ENCODE data around the gene KIAA1328. TPM values are rescaled to one million over a fixed set of nuclear protein-coding genes. Genes with fewer than 3 reads are reported as not detected.
"Not testable (repeated sequence)": the region's sequence is repeated elsewhere in the genome, so short reads cannot be mapped to it uniquely, and the experiment has no call there.

KIAA1328 gene
- total and polyA plus RNA-seq, 3 experiments from 2014 or later = 6.6 to 8.3 (median 6.8) TPM

GRCh38 chr18:36813824-36814223 lies 15.1 kb upstream of the KIAA1328 start:
- POLR2A ChIA-PET = no interaction called here
- Histone ChIP-seq H3K27ac (ENCODE audit: low read depth, low read length) (no peak overlapping the region), H3K9me3 (ENCODE audit: low read length) (no peaks in the 10 kb centered on the region), H3K4me3 (ENCODE audit: low read length) (no peak overlapping the region), H3K27me3 (ENCODE audit: insufficient read depth, low read length, poor library complexity, severe bottlenecking) (no peaks in the 10 kb centered on the region), H3K36me3 (ENCODE audit: insufficient read depth, low read length) (peaks cover 13% of the 10 kb centered on the region), H3K4me1 (ENCODE audit: insufficient read depth, low read length) (peaks cover 5% of the 10 kb centered on the region)
- no peaks in the 10 kb centered on the region for H3K9me3 Mint-ChIP-seq
- CTCF ChIA-PET = interaction anchor here (4.1 kb wide), 1 partner anchor 15 kb away, joined by 17 read pairs; the partner anchor contains the start of genes KIAA1328 and TPGS2
- peaks cover 18 to 30% (median 26%) of the 10 kb centered on the region in 3 donors for H3K4me1 Mint-ChIP-seq
- peaks cover 0 to 72% (median 9%) of the 10 kb centered on the region in 3 donors for H3K36me3 Mint-ChIP-seq
- H3K4me3 Mint-ChIP-seq = no peak overlapping the region
- H3K27ac Mint-ChIP-seq = peak overlapping the region in 5 of 8 donors; percentile 40 to 64 (median 51)
- no peak for DNase-seq
- no peaks in the 10 kb centered on the region for H3K27me3 Mint-ChIP-seq

- Mint-ChIP-seq H3K4me3 (no peak overlapping the region), H3K9me3 (no peaks in the 10 kb centered on the region), H3K27me3 (no peaks in the 10 kb centered on the region), H3K36me3 (peaks cover 0 to 78% (median 9%) of the 10 kb centered on the region in 3 donors), H3K4me1 (peaks cover 16 to 29% (median 18%) of the 10 kb centered on the region in 3 donors), H3K27ac (peak overlapping the region in 2 of 8 donors; percentile 20 to 32)
- H3K27ac ChIP-seq (ENCODE audit: low read depth, low read length) = no peak overlapping the region
- peaks cover 13% of the 10 kb centered on the region for H3K36me3 ChIP-seq (ENCODE audit: insufficient read depth, low read length)
- ChIA-PET CTCF (no interaction called here), POLR2A (interaction anchor here (1.4 kb wide), 1 partner anchor 14 kb away, joined by 3 read pairs; the partner anchor contains the start of genes KIAA1328 and TPGS2)
- no peaks in the 10 kb centered on the region for H3K4me1 ChIP-seq (ENCODE audit: insufficient read depth, low read length)
- H3K4me3 ChIP-seq (ENCODE audit: low read length) = no peak overlapping the region
- no peaks in the 10 kb centered on the region for H3K27me3 ChIP-seq (ENCODE audit: insufficient read depth, low read length, poor library complexity, severe bottlenecking)
- no peak for DNase-seq
- no peaks in the 10 kb centered on the region for H3K9me3 ChIP-seq (ENCODE audit: low read length)
These were observed 13.9 kb upstream of the KIAA1328 start for GRCh38 chr18:36814994-36815393.

- peaks cover 0 to 74% (median 12%) of the 10 kb centered on the region in 3 donors for H3K36me3 Mint-ChIP-seq
- H3K27me3 ChIP-seq (ENCODE audit: insufficient read depth, low read length, poor library complexity, severe bottlenecking); H3K4me3 Mint-ChIP-seq; H3K4me3 ChIP-seq (ENCODE audit: low read length); H3K27ac Mint-ChIP-seq; POLR2A ChIA-PET; H3K4me1 ChIP-seq (ENCODE audit: insufficient read depth, low read length); CTCF ChIA-PET; H3K27ac ChIP-seq (ENCODE audit: low read depth, low read length); H3K9me3 Mint-ChIP-seq; H3K9me3 ChIP-seq (ENCODE audit: low read length); H3K27me3 Mint-ChIP-seq; DNase-seq: not testable (repeated sequence)
- peaks cover 13% of the 10 kb centered on the region for H3K36me3 ChIP-seq (ENCODE audit: insufficient read depth, low read length)
- H3K4me1 Mint-ChIP-seq = peaks cover 16 to 38% (median 18%) of the 10 kb centered on the region in 3 donors
These were observed 12.8 kb upstream of the KIAA1328 start for GRCh38 chr18:36816096-36816495.

GRCh38 chr18:36817039-36817438 lies 11.9 kb upstream of the KIAA1328 start:
- Histone ChIP-seq H3K36me3 (ENCODE audit: insufficient read depth, low read length) (peaks cover 13% of the 10 kb centered on the region), H3K9me3 (ENCODE audit: low read length) (no peaks in the 10 kb centered on the region), H3K27me3 (ENCODE audit: insufficient read depth, low read length, poor library complexity, severe bottlenecking) (no peaks in the 10 kb centered on the region), H3K4me1 (ENCODE audit: insufficient read depth, low read length) (no peaks in the 10 kb centered on the region), H3K27ac (ENCODE audit: low read depth, low read length) (no peak overlapping the region), H3K4me3 (ENCODE audit: low read length) (no peak overlapping the region)
- Mint-ChIP-seq H3K36me3 (peaks cover 0 to 74% (median 12%) of the 10 kb centered on the region in 3 donors), H3K27ac (peak overlapping the region in 1 of 8 donors; percentile 74), H3K4me1 (peaks cover 18 to 44% (median 19%) of the 10 kb centered on the region in 3 donors), H3K9me3 (no peaks in the 10 kb centered on the region), H3K4me3 (no peak overlapping the region), H3K27me3 (no peaks in the 10 kb centered on the region)
- ChIA-PET CTCF (interaction anchor here (2.6 kb wide), 1 partner anchor 12 kb away, joined by 11 read pairs; the partner anchor contains the start of genes KIAA1328 and TPGS2), POLR2A (no interaction called here)
- DNase-seq = no peak

GRCh38 chr18:36818652-36819051 lies 10.3 kb upstream of the KIAA1328 start:
- CTCF ChIA-PET = interaction anchor here (2.6 kb wide), 1 partner anchor 10 kb away, joined by 11 read pairs; the partner anchor contains the start of genes KIAA1328 and TPGS2

GRCh38 chr18:36819621-36820020 lies 9.3 kb upstream of the KIAA1328 start:
- peak overlapping the region in 1 of 8 donors; percentile 73 for H3K27ac Mint-ChIP-seq
- H3K4me3 ChIP-seq (ENCODE audit: low read length) = no peak overlapping the region
- H3K27ac ChIP-seq (ENCODE audit: low read depth, low read length) = no peak overlapping the region
- ChIA-PET CTCF (interaction anchor here (2.1 kb wide), 1 partner anchor 9 kb away, joined by 7 read pairs; the partner anchor contains the start of genes KIAA1328 and TPGS2), POLR2A (no interaction called here)
- no peaks in the 10 kb centered on the region for H3K9me3 ChIP-seq (ENCODE audit: low read length)
- H3K4me3 Mint-ChIP-seq = no peak overlapping the region
- no peaks in the 10 kb centered on the region for H3K27me3 ChIP-seq (ENCODE audit: insufficient read depth, low read length, poor library complexity, severe bottlenecking)
- H3K36me3 Mint-ChIP-seq = peaks cover 0 to 61% (median 8%) of the 10 kb centered on the region in 3 donors
- H3K4me1 Mint-ChIP-seq = peaks cover 4 to 39% (median 9%) of the 10 kb centered on the region in 3 donors
- H3K27me3 Mint-ChIP-seq = no peaks in the 10 kb centered on the region
- DNase-seq = no peak
- H3K9me3 Mint-ChIP-seq = no peaks in the 10 kb centered on the region
- H3K4me1 ChIP-seq (ENCODE audit: insufficient read depth, low read length) = no peaks in the 10 kb centered on the region
- peaks cover 5% of the 10 kb centered on the region for H3K36me3 ChIP-seq (ENCODE audit: insufficient read depth, low read length)

More at GRCh38 chr18:36818652-36819051, 10.3 kb upstream of the KIAA1328 start:
- Mint-ChIP-seq H3K36me3 (peaks cover 0 to 61% (median 9%) of the 10 kb centered on the region in 3 donors), H3K27ac (peak overlapping the region in 1 of 8 donors; percentile 57), H3K4me1 (peaks cover 11 to 39% (median 11%) of the 10 kb centered on the region in 3 donors), H3K4me3 (no peak overlapping the region), H3K27me3 (no peaks in the 10 kb centered on the region), H3K9me3 (no peaks in the 10 kb centered on the region)
- Histone ChIP-seq H3K27me3 (ENCODE audit: insufficient read depth, low read length, poor library complexity, severe bottlenecking) (no peaks in the 10 kb centered on the region), H3K9me3 (ENCODE audit: low read length) (no peaks in the 10 kb centered on the region), H3K27ac (ENCODE audit: low read depth, low read length) (no peak overlapping the region), H3K4me3 (ENCODE audit: low read length) (no peak overlapping the region), H3K36me3 (ENCODE audit: insufficient read depth, low read length) (peaks cover 5% of the 10 kb centered on the region), H3K4me1 (ENCODE audit: insufficient read depth, low read length) (no peaks in the 10 kb centered on the region)
- POLR2A ChIA-PET = no interaction called here
- no peak for DNase-seq

GRCh38 chr18:36821681-36822080 lies 7.2 kb upstream of the KIAA1328 start:
- ChIA-PET POLR2A (no interaction called here), CTCF (interaction anchor here (2.1 kb wide), 2 partner anchors 7 to 10 kb away, joined by 6 to 7 read pairs; partner anchors contain the start of genes KIAA1328 and TPGS2)
- peaks cover 0 to 44% (median 8%) of the 10 kb centered on the region in 3 donors for H3K36me3 Mint-ChIP-seq
- peaks cover 5 to 39% (median 12%) of the 10 kb centered on the region in 3 donors for H3K4me1 Mint-ChIP-seq
- no peaks in the 10 kb centered on the region for H3K9me3 Mint-ChIP-seq
- no peaks in the 10 kb centered on the region for H3K9me3 ChIP-seq (ENCODE audit: low read length)
- no peak overlapping the region for H3K4me3 ChIP-seq (ENCODE audit: low read length)
- no peaks in the 10 kb centered on the region for H3K27me3 ChIP-seq (ENCODE audit: insufficient read depth, low read length, poor library complexity, severe bottlenecking)
- DNase-seq = no peak
- peaks cover 3% of the 10 kb centered on the region for H3K36me3 ChIP-seq (ENCODE audit: insufficient read depth, low read length)
- no peak overlapping the region for H3K4me3 Mint-ChIP-seq
- H3K27ac ChIP-seq (ENCODE audit: low read depth, low read length) = no peak overlapping the region
- H3K27ac Mint-ChIP-seq = peak overlapping the region in 1 of 8 donors; percentile 47
- no peaks in the 10 kb centered on the region for H3K4me1 ChIP-seq (ENCODE audit: insufficient read depth, low read length)
- no peaks in the 10 kb centered on the region for H3K27me3 Mint-ChIP-seq

GRCh38 chr18:36825526-36825925 lies 3.4 kb upstream of the KIAA1328 start:
- peaks cover 27 to 58% (median 31%) of the 10 kb centered on the region in 3 donors for H3K4me1 Mint-ChIP-seq
- Histone ChIP-seq H3K36me3 (ENCODE audit: insufficient read depth, low read length) (no peaks in the 10 kb centered on the region), H3K9me3 (ENCODE audit: low read length) (no peaks in the 10 kb centered on the region), H3K27me3 (ENCODE audit: insufficient read depth, low read length, poor library complexity, severe bottlenecking) (no peaks in the 10 kb centered on the region), H3K27ac (ENCODE audit: low read depth, low read length) (no peak overlapping the region), H3K4me3 (ENCODE audit: low read length) (no peak overlapping the region), H3K4me1 (ENCODE audit: insufficient read depth, low read length) (peaks cover 17% of the 10 kb centered on the region)
- H3K4me3 Mint-ChIP-seq = no peak overlapping the region
- H3K27me3 Mint-ChIP-seq = no peaks in the 10 kb centered on the region
- CTCF ChIA-PET = no interaction called here
- peaks cover 0 to 26% (median 3%) of the 10 kb centered on the region in 3 donors for H3K36me3 Mint-ChIP-seq
- DNase-seq = no peak
- H3K9me3 Mint-ChIP-seq = no peaks in the 10 kb centered on the region
- H3K27ac Mint-ChIP-seq = no peak overlapping the region
- POLR2A ChIA-PET = no interaction called here

Data from CD8-positive, alpha-beta memory T cell (primary cell).